GM21515 (cell line): ENCODE data around the gene DACT1.
"Not testable (repeated sequence)": the region's sequence is repeated elsewhere in the genome, so short reads cannot be mapped to it uniquely, and the experiment has no call there.

Source experiments
- ATAC-seq: cut with Tn5 transposase; IDR thresholded peaks from one replicate; pipeline ENCODE4 v1.9.1; 2021; ENCODE audit not compliant: unreplicated experiment

Gene DACT1, protein sequence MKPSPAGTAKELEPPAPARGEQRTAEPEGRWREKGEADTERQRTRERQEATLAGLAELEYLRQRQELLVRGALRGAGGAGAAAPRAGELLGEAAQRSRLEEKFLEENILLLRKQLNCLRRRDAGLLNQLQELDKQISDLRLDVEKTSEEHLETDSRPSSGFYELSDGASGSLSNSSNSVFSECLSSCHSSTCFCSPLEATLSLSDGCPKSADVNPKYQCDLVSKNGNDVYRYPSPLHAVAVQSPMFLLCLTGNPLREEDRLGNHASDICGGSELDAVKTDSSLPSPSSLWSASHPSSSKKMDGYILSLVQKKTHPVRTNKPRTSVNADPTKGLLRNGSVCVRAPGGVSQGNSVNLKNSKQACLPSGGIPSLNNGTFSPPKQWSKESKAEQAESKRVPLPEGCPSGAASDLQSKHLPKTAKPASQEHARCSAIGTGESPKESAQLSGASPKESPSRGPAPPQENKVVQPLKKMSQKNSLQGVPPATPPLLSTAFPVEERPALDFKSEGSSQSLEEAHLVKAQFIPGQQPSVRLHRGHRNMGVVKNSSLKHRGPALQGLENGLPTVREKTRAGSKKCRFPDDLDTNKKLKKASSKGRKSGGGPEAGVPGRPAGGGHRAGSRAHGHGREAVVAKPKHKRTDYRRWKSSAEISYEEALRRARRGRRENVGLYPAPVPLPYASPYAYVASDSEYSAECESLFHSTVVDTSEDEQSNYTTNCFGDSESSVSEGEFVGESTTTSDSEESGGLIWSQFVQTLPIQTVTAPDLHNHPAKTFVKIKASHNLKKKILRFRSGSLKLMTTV

DNA sequence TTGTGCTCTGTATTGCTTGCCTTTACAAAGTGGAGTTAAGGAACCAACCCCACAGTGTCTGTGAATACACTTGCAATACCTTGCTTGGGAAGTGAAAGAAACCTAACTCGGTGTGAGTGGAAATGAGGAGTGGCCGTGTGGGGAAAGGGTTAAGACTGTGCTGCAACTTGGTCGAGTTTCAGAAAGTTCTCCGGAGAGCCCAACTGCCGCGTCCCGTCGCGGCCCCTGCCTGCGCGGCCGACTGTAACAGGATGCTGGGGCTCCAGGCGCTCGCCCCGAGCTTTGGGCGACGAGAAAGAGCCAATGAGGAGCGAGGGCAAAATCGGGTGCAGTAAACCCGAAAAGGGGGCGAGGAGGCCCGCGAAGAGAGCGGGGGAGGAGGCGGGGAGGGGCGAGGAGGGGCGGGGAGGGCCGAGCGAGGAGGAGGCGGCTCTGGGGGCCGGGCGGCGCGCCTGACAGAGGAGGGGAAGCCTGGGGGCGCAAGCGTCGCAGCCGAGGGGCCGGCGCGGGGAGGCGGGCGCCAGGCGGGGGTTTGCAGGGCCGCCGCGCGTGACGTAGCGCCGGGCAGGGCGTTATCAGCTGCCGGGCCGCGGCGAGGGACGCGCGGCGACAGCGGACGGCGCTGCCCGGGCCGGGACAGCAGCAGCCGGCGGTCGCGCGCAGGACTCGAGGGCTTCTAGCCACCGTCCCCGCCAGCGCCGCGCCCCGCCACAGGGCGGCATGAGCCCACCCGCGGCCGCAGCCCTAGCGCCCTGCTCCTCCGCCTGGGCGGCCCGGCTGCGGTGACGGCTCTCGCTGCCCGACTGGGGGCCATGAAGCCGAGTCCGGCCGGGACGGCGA, at the start of gene DACT1:
TSS of gene DACT1 (plus strand) at position 572 of the 840 bp plus-strand sequence. CDS start at position 813, 241 bp downstream.
- peak; percentile 48 for ATAC-seq

DNA sequence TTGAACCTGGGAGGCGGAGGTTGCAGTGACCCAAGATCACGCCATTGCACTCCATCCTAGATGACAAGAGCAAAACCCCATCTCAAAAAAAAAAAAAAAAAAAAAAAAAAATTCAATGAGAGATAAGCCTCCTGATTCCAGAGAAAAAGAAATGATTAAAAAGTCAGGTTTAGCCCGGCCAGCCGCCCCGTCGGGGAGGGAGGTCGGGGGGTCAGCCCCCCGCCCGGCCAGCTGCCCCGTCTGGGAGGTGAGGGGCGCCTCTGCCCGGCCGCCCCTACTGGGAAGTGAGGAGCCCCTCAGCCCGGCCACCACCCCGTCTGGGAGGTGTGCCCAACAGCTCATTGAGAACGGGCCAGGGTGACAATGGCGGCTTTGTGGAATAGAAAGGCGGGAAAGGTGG, 49.4 kb upstream of the DACT1 start:
- ATAC-seq = not testable (repeated sequence)

DNA sequence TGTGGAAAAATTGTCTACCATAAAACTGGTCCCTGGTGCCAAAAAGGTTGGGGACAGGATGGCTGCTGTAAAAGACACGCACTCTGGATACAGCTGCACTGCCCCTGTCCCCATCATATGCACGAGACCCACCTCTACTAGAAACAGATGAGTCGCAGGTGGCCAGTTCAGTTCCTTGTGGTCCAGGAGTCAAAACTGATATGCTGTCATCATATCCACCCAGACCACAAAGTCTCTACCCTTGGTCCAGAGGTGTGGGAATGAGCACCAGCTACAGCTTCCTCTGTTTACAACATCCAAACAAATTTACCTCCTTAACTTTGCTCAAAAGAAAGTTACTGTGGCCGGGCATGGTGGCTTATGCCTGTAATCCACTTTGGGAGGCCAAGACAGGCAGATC, 43.8 kb upstream of the DACT1 start:
- ATAC-seq = no peak

DNA sequence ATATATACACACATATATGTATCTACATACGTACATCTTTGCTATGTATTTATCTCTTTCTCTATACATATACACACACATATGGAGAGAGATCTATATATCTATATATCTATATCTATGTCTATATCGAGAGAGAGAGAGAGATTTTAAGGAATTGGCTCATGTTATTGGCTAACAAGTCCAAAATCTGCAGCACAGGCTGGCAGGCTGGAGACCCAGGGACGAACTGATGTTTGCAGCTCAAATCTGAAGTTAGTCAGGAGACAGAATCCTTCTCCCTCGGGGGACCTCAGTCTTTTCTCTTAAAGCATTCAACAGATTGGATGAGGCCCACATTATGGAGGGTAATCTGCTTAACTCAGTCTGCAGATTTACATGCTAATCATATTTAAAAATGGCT, 40.7 kb upstream of the DACT1 start:
- ATAC-seq = no peak

DNA sequence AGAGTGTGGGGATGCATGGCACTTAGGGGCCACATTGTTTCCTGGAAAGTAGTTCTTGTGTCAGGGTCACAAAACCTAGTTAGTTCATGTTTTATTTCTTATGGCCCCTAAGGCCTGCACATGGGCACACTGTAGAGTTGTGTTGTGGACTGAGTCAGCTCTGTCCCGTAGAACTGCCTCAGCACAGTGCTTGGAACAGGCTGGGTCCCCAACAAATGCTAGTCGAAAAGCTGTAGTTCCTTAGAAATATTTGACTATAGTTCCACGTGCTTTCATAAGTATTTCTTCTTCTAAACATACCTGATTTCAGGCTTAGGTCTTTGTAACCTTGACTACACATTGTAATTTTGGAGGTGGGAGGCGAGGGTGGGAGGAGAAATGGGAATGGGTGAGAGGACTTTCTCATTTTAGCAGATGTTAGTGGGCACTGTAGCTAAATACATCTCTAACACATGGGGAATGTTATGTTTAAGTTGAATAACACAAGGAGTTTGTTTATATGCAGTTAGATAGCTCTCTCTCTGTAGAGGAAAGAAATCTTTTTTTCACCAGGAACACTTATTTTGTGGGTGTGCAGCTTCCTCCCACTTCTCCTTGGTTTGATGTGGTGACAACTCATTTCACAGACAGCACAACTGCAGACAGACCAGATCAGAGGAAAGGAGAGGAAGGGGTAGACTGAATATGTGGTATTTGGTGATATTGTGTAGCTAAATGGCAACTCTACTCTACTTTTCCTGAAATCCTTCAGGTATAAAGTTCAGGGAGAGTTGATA, 39.5 kb upstream of the DACT1 start:
- no peak for ATAC-seq

DNA sequence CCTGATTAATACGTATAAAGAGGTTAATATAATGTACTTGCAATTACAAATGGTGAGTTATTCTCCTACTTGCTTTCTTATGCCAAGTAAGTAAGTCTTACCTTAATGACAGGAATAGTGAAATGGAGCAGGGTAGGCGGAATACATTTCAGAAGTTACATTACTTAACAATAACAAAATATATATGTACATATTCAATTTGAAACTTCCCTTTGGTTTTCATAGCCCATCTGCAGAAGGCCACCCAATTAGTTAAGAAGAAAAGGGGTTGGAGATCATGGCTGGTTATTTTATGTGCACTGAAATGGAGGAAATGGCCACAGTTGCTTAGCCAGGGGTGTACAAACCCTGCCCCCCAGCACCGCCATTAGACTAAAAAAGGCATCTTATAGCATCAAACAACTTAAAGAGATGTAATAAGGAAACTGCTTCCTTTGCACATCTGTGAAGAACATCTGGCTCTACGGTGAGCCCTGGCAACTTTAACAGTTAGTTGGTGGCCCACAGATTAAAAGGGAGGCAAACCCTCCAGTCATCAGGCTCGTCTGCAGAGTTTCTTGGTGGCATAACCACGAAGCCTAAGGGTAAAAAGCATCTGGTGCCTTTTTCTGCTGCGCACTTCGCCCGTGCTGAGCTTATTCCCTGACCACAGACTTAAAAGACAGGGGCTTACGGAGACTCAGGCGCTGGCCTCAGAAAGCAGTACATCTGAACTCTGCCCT, 38.8 kb upstream of the DACT1 start:
- ATAC-seq = no peak

DNA sequence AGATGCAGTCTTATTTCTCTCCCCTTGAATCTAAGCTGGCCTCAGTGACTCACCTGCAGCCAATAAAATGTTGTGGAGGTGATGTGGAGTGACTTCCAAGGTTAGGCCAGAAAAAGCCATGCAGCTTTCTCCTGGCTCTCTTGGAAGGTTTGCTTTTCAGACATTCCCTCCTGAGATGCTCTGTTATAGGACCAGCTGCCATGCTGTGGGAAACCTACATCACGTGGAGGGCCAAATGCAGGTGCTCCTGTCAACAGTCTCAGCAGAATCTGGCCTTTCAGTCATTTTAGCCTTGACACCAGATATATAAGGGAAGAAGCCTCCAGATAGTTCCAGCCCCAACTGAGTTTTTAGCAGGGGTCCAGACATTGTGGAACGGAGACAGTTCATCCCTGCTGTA, 38.1 kb upstream of the DACT1 start:
- no peak for ATAC-seq

DNA sequence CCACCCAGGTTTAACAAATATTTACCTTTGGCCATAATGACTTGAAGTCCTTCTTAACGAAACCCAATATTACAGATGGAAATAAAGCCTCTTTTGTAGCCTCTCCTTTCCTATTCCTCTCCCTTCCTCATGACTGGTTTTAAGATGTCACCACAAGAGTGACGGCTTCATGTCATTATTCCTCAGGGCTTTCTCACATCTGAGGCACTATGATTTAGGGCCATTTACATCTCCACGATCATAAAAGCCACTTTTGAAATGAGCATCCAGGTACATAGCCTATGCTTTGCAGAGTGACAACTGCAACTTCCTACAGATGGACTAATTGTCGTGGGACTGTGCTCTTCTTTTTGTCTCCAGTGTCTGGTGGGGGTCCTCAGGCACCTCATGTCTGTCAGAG, 32.3 kb upstream of the DACT1 start:
- no peak for ATAC-seq

DNA sequence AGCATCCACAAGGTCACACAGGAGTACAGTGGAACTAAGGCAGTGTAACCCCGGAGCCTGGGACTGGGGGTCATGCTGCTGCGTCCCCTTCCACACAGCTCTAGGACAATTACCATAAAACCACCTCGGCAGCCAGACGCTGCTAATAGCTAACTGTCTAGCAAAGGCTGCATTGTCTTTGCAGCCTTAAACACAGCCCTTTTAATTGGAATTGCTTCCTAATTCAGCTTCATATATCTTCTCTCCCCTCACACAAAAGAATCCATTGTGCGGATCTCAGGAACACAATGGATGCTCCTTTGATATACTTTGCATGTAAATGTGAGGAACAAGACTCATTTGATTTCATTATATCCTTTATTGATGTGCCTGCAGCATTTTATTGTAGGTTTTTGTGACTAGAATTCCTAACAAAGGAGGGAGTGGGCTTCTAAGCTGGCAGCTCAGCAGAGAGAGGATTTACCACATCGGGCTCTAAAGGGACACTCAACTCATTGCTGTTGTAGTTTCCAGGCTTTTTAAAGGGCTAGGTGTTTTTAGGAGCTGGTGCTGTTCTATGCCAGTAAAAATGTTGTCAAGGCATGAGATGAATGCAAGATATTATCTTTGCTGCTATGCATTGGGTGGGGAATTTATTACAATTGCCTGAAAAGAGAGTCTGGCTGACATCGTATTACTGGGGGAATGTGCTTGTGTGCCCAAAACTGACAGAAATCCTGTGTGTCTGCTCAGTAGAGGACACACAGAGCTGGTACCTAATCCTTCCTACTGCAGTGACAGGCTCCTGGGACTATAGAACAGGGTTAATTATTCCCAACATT, 30.4 kb upstream of the DACT1 start:
- no peak for ATAC-seq

DNA sequence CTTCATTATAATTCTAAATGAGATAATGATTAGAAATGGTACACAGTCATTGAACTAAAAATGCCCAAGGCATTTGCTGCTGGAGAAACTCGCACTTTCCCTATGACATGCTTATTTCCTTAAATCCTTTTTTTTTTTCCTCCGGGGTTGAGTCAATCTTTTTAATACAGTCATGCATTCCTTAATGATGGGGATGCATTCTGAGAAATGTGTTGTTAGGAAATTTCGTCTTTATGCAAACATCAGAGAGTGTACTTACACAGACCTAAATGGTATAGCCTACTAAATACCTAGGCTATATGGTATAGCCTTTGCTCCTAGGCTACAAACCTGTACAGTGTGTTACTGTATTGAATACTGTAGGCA, 29.8 kb upstream of the DACT1 start:
- no peak for ATAC-seq

DNA sequence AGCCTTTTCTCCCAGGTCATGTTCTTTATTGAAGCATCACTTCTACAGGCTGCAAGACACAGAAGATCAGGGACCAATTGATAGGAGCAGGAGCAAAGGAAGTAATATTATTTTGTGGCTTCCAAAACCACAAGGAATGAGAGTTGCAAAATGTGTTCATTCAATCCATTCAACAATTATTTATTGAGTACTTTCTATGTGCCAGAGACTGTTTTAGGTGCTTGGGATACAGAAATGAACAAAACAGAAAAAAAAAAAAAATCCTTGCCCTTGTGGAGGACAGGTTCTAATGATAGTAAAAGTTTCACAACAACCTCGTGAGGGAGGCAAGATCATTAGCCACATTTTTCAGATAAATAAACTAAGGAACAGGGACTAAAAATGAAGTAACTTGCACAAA, 20.1 kb upstream of the DACT1 start:
- no peak for ATAC-seq

DNA sequence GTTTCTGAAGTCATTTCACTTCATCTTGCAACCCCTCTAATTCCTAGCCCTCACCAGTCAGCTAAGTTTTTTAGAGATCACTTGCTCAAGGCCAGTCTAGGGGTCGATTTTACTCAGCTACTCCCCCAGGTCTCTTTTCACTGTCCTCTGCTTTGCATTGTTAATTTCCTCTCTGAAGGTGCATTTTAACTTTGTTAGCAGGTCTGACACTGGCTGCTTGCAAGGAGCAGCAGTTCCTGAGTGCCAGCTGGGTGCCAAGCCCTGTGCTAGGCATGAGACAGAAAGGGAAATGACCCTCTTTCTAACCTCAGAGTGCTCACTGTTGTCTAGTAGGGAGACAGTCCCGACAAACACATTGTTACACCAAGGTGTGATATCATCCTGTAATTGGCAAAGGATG, 17.8 kb upstream of the DACT1 start:
- ATAC-seq = no peak

DNA sequence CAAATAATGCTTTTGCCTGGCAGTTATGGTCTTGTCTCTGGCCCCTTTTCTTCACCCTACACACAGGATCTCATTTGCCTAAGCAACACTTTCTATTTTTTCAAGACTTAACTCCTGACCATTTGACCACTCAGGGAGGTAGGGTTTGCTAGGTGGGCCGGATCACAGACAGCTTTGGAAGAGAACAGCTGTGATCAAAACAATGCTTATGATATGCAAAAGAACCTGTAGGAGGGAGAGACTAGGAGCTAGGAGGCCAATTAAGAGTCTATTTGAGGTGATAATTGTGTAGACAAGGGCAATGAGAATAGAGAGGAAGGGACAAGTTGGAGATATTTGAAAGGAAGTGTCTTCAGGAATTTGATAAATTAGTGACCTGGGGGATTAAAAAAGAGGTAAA, 12.3 kb upstream of the DACT1 start:
- no peak for ATAC-seq

DNA sequence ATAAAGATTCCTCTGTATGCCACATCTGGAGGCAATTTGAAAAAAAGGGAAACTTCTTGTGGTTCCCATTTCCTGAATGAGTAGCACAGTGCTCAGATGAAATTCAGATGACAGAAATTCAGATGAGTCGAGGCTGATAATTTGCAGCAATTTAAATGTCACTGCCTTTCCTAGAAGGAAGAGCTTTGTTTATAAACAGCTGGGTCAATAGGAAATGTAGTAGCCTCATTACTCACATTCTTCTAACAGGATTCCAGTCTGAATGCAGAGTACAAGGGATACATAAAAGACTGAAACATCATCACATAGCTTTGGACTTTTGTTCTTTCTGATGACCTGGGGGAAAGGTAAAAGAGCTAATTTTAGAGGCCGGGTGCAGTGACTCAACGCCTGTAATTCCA, 11.3 kb upstream of the DACT1 start:
- ATAC-seq = no peak

DNA sequence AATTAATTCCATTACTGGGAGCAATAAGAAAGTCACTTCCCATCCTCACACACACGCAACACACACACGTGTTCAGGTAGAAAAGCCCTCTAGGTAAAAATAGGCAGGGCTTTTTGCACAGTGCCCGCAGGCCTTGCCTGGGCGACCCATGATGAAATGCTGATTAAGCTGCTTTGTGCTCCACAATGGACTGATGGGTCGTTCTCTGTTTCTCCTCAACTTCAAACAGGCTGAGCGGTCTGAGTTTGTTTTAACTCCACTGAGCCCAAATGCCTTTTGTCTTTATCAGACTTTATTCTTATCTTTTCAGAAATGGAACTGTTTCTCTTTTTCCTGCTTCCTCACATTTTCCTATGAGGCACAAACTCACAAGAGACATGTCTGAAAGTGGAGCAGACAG, 9.4 kb upstream of the DACT1 start:
- ATAC-seq = no peak

DNA sequence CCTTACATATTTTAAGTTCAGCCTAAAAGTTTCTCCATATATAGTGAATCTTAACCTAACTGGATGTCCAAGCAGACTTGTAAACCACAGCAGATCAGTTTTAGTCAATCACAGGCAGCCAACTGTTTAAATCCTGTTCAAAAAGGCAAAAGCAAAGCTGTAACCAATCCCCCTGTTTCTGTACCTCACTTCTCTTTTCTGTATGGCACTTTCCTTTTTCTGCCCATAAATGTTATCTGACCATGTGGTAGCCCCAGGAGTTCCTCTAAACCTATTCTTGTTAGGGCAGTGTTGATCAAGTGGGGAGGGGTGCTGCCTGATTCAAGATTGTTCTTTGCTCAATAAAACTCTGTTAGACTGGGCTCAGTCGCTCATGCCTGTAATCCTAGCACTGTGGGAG, 8.5 kb upstream of the DACT1 start:
- no peak for ATAC-seq

DNA sequence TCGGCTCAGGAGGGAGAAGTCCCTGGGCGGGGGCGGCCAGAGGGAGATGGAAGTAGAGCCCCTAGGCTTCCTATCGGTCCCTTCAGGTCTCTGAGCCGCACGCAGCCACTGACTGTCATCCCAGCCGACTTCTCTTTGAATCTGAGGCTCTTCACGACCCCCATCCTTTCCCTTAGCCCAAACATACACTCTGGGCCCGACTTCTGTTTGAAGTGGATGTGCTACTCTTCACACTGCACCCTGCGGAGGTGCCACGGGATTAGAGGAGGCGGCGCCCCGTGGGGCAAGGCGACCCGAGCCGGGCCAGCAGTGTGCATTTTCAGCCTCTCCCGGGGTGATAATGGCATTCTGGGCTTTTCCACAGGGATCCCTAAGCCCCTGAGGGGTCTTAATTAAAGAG, 6.0 kb upstream of the DACT1 start:
- no peak for ATAC-seq

DNA sequence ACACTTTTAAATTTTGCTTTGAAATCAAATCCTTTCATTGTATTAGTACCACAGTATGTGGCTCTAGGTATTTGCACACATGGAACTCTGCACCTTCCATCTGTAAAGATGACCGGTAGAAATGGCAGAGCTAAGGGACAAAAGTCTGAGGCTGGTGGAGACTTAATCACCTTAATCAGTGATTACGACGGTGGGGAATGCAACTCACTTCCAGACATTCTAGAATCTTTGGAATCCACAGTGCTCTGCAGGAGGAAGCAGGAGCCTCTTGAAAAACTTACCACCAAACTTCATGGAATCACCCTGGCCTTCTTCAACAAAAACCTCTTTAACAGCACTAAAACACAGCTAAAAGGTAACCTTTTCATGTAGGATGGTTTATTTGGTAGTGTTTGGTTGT, 3.9 kb upstream of the DACT1 start:
- no peak for ATAC-seq

DNA sequence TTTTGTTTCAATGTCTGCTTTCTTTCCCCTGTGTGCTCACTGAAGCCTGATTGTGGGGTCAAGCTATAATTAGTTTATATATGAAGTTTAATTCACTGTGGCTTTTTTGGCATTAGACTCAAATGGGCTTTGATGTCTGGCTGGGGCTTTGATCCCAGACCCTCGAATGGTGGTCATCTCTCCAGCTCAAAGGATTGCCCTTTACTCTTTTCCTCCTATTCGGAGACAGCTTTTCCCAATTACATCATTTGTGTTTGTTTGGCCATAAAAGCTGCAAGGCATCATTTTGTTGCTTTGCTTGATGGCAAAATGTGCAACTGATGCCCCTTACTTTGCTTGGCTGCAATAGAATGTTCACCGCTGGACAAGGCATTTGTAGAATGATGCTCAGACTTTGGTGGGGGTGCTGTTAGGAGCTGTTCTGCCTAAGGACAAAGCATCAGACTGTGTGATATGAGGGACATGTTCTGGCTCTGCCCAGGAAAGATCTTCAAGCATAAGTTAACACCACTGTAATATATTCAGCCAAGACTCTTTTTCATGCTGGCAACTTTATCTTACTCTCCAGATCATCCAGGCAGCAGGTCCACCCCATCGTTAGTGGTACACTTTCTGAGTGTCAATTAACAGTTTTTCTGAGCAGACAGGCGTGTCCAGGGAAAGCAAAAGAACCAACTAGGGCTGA, 3.2 kb upstream of the DACT1 start:
- ATAC-seq = no peak
